Astrocyte of the spinal cord (primary cell): ENCODE results near the gene TRIM39.

Experiments used
- DNase-seq: peaks from one replicate; pipeline ENCODE4 v3.0.0; 2011; ENCODE audit warnings: low read depth, low spot score
- H3K4me3 ChIP-seq: 2 replicates; pipeline ENCODE4 v1.5.1; 2011; ENCODE audit warnings: low read depth, mild to moderate bottlenecking, low read length, moderate library complexity
- CTCF ChIP-seq: IDR thresholded peaks from 2 replicates; pipeline ENCODE4 v1.5.1; 2012; ENCODE audit warnings: low read depth, mild to moderate bottlenecking, low read length, inconsistent platforms
- in situ Hi-C: cut with HindIII; loops from 2 replicates; pipeline ENCODE4 v1.10.0; 2017; ENCODE audit warnings: low sequenced_read_pairs

The TRIM39 gene

GRCh38 chr6:30319146-30319835 is 7.4 kb upstream of the TRIM39 start:
- no peak for DNase-seq
- in situ Hi-C loops = no loop called here
- no peak for TF ChIP-seq CTCF
- H3K4me3 ChIP-seq = no peak overlapping the region

GRCh38 chr6:30321692-30322388 is 4.9 kb upstream of the TRIM39 start:
- no peak for TF ChIP-seq CTCF
- DNase-seq = no peak
- in situ Hi-C loops = no loop called here
- H3K4me3 ChIP-seq = no peak overlapping the region

- TF ChIP-seq CTCF = no peak
- in situ Hi-C loops = no loop called here
- H3K4me3 ChIP-seq = no peak overlapping the region
- DNase-seq = peak; percentile 46
Observed at GRCh38 chr6:30322527-30323501, 3.9 kb upstream of the TRIM39 start.

- in situ Hi-C loops = no loop called here
- TF ChIP-seq CTCF = no peak
- no peak for DNase-seq
- H3K4me3 ChIP-seq = no peak overlapping the region
Observed at GRCh38 chr6:30323806-30324205, 2.9 kb upstream of the TRIM39 start.

GRCh38 chr6:30325150-30325872 is 1.4 kb upstream of the TRIM39 start:
- DNase-seq = peak; percentile 42
- in situ Hi-C loops = no loop called here
- H3K4me3 ChIP-seq = peak overlapping the region; percentile 93
- no peak for TF ChIP-seq CTCF
